Sigmoid colon (tissue), 7 donors: Measurements from ENCODE around the gene NME8. TPM values are rescaled to one million over a fixed set of nuclear protein-coding genes. Genes with fewer than 3 reads are reported as not detected.

Experiments used
- DNase-seq: peaks from one replicate; pipeline ENCODE4 v3.0.0-alpha.2; 2019
- H3K27ac ChIP-seq, 4 donors: fragments of 200-600 bp; sonication (generic); one replicate each; pipeline ENCODE4 v1.5.1; 2016 to 2019; ENCODE audit warnings: mild to moderate bottlenecking in 1 of 4
- H3K27me3 ChIP-seq, 3 donors: fragments of 200-600 bp; sonication (generic); one replicate each; pipeline ENCODE4 v1.5.1; 2019; ENCODE audit warnings: mild to moderate bottlenecking in 1 of 3
- H3K36me3 ChIP-seq, 4 donors: fragments of 200-600 bp; sonication (generic); one replicate each; pipeline ENCODE4 v1.5.1; 2016 to 2019
- H3K4me1 ChIP-seq, 4 donors: fragments of 200-600 bp; sonication (generic); one replicate each; pipeline ENCODE4 v1.5.1; 2017 to 2019
- H3K4me3 ChIP-seq, 4 donors: fragments of 200-600 bp; sonication (generic); one replicate each; pipeline ENCODE4 v1.5.1; 2017 to 2019; ENCODE audit warnings: mild to moderate bottlenecking in 2 of 4, moderate library complexity in 1 of 4
- H3K9me3 ChIP-seq, 4 donors: fragments of 200-600 bp in 3 of 4; sonication (generic) in 3 of 4; one replicate each; pipeline versions ENCODE4 v1.5.1 to v1.6.1; 2013 to 2019
- EP300 ChIP-seq, 4 donors: sonication (generic); formaldehyde crosslinking; IDR thresholded peaks; one replicate each; pipeline ENCODE4 v1.6.1; 2017; ENCODE audit warnings: antibody characterized with exemption in 4 of 4
- POLR2A ChIP-seq, 2 donors: fragments of 450-650 bp; IDR thresholded peaks; one replicate each; pipeline ENCODE4 v1.6.1; 2016; ENCODE audit warnings: antibody characterized with exemption in 2 of 2, mild to moderate bottlenecking in 2 of 2, moderate library complexity in 2 of 2
- POLR2AphosphoS5 ChIP-seq, 4 donors: sonication (generic); formaldehyde crosslinking; IDR thresholded peaks; one replicate each; pipeline ENCODE4 v1.6.1; 2017; ENCODE audit warnings: antibody characterized with exemption in 4 of 4
- WGBS, 2 donors: extraction: QIAGEN DNeasy Blood & Tissue Kit; methylation state at CpG; one replicate each; pipeline ENCODE4 v1.1.7; 2013; 5-methylcytosine and 5-hydroxymethylcytosine counted together
- intact Hi-C: fragments of 100-400 bp; cut with DNase I; formaldehyde crosslinking; loops from one replicate; pipeline ENCODE4 v1.15.1; 2023
- polyA plus RNA-seq, 3 donors: library from polyadenylated mRNA; stranded (reverse); fragments of 200-250 nt; gene quantifications; one replicate each; pipeline ENCODE4 v1.2.3, GENCODE V29; 2013
- total RNA-seq, 4 donors: library from RNA; depleted of rRNA; stranded (reverse); fragments of >200 nt; gene quantifications; one replicate each; pipeline ENCODE4 v1.1.0, GENCODE V29; 2016
- TF ChIP-seq, protein P1 (sequence below), 4 experiments: fragments of 450-650 bp in 3 of 4; fragments of 200-600 bp in 1 of 4; IDR thresholded peaks; one replicate each; pipeline ENCODE4 v1.5.1; 2016 to 2019; ENCODE audit warnings: antibody characterized with exemption in 4 of 4, mild to moderate bottlenecking in 3 of 4, moderate library complexity in 2 of 4
- donor health status: healthy with polysubstance abuse.
- donor health status: Bipolar disorder and iron deficiency.
- donor health status: healthy.

The NME8 gene
- total and polyA plus RNA-seq, 7 donors, result 0.36 TPM; not detected in 6

DNA sequence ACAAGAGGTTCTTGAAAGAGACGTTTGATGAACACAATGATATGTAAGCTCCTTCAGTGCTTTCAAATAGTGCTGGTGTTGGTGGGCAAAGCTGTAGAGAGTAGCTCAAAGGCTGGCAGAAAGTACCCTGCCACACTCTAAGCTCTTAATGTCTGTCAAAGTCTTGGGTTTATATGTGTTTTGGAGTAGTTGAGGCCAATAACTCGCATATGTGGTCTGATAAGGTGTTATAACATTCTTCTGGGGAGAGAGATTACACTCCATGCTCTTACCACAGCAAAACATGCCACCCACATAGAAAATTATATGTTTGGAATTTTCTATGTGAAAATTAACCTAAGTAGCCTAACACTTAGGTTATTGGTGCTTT is 30.8 kb upstream of the NME8 start:
- Histone ChIP-seq H3K4me3 (no peak overlapping the region), H3K27me3 (no peaks in the 10 kb centered on the region), H3K36me3 (no peaks in the 10 kb centered on the region), H3K9me3 (peaks cover 0 to 5% (median 0%) of the 10 kb centered on the region in 4 donors), H3K27ac (no peak overlapping the region), H3K4me1 (no peaks in the 10 kb centered on the region)
- WGBS, 2 donors, result 52 to 84% methylated on average over 2 of the region's 2 CpGs
- no peak for TF ChIP-seq EP300 (IDR thresholded peaks at IDR 0.05)
- no peak for TF ChIP-seq POLR2AphosphoS5 (IDR thresholded peaks at IDR 0.05)
- TF ChIP-seq POLR2A (IDR thresholded peaks at IDR 0.05), result no peak
- TF ChIP-seq, protein P1, sequence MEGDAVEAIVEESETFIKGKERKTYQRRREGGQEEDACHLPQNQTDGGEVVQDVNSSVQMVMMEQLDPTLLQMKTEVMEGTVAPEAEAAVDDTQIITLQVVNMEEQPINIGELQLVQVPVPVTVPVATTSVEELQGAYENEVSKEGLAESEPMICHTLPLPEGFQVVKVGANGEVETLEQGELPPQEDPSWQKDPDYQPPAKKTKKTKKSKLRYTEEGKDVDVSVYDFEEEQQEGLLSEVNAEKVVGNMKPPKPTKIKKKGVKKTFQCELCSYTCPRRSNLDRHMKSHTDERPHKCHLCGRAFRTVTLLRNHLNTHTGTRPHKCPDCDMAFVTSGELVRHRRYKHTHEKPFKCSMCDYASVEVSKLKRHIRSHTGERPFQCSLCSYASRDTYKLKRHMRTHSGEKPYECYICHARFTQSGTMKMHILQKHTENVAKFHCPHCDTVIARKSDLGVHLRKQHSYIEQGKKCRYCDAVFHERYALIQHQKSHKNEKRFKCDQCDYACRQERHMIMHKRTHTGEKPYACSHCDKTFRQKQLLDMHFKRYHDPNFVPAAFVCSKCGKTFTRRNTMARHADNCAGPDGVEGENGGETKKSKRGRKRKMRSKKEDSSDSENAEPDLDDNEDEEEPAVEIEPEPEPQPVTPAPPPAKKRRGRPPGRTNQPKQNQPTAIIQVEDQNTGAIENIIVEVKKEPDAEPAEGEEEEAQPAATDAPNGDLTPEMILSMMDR (IDR thresholded peaks at IDR 0.05), result no peak
- intact Hi-C loops, result no loop called here
- no peak for DNase-seq

DNA sequence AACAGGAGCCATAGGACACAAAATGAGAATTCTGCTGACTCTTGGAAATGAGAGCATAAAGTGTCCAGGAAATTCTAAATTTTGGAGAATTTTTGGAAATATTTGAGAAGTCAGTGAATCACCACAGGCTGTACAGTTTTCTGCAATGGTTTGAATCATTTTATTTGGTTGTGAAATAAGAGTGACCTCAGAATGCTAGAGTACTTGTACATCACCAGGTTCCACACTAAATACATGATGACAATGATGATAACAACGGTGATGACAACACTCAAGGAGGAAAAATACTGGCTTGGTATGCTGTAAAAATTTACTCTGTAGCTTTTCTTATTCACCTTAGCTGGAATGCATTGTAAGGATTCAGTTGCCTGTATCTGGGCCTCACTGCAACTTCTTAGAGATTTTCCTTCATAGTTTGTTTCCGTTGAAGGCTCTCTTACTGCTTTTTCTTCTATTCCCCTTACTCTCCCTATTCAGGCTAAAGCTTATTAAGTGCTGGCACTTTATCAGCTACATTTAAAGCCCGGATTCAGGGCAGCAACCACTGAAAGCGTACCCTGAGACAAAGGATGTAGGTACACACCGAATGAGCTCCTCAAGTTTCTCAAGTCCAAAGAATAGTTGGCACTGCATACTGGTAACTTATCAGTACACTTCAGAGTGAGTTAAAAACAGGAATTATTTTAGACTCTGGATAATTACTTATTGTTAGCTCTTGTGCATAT is 30.2 kb upstream of the NME8 start:
- Histone ChIP-seq H3K27me3 (no peaks in the 10 kb centered on the region), H3K4me1 (no peaks in the 10 kb centered on the region), H3K9me3 (peaks cover 0 to 5% (median 0%) of the 10 kb centered on the region in 4 donors), H3K36me3 (no peaks in the 10 kb centered on the region), H3K4me3 (no peak overlapping the region), H3K27ac (no peak overlapping the region)
- intact Hi-C loops, result no loop called here
- WGBS, 2 donors, result 80 to 81% methylated on average over 5 of the region's 5 CpGs
- DNase-seq, result no peak
- TF ChIP-seq EP300 (IDR thresholded peaks at IDR 0.05), result no peak
- TF ChIP-seq POLR2A (IDR thresholded peaks at IDR 0.05), result no peak
- TF ChIP-seq, protein P1 (IDR thresholded peaks at IDR 0.05), result no peak
- TF ChIP-seq POLR2AphosphoS5 (IDR thresholded peaks at IDR 0.05), result no peak

DNA sequence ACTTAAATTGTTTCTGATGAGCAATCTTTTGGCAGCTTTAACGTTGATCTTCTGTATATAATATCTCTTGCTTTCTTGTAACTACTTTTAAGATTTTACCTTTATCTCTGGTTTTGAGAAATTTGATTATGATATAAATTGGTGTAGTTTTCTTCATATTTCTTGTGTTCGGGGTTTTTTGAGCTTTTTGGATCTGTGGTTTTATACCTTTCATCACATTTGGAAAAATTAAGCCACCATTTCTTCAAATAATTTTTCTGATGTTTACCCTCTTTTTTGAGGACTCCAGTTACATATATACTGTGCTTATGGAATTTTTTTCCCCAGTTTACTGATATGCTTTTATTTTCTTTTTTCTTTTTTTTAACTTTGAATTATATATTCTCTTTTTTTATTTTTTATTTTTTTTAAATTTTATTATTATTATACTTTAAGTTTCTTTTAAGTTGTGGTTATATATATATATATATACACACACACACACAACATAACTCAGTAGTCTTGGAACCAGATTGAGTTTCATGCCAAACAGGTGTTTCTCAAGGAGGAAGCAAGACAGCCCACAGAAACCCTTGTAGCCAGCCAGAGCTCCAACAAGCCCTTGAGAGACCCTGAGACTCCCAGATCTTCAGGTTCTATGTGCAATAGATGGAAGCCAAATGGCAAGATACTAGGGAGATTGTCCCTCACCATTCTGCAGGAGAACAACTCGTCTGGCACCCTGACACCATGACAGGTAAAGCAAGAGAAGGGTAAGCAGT is 27.5 kb upstream of the NME8 start:
- no peaks in the 10 kb centered on the region for H3K27me3 ChIP-seq
- no peak for DNase-seq
- H3K4me3 ChIP-seq, result no peak overlapping the region
- no peaks in the 10 kb centered on the region for H3K36me3 ChIP-seq
- 75 to 84% methylated on average over 3 of the region's 3 CpGs for WGBS, 2 donors
- TF ChIP-seq EP300 (IDR thresholded peaks at IDR 0.05), result no peak
- TF ChIP-seq, protein P1 (IDR thresholded peaks at IDR 0.05), result no peak
- no peak for TF ChIP-seq POLR2A (IDR thresholded peaks at IDR 0.05)
- TF ChIP-seq POLR2AphosphoS5 (IDR thresholded peaks at IDR 0.05), result no peak
- H3K9me3 ChIP-seq, result peaks cover 0 to 5% (median 0%) of the 10 kb centered on the region in 4 donors
- intact Hi-C loops, result no loop called here
- no peaks in the 10 kb centered on the region for H3K4me1 ChIP-seq
- no peak overlapping the region for H3K27ac ChIP-seq

DNA sequence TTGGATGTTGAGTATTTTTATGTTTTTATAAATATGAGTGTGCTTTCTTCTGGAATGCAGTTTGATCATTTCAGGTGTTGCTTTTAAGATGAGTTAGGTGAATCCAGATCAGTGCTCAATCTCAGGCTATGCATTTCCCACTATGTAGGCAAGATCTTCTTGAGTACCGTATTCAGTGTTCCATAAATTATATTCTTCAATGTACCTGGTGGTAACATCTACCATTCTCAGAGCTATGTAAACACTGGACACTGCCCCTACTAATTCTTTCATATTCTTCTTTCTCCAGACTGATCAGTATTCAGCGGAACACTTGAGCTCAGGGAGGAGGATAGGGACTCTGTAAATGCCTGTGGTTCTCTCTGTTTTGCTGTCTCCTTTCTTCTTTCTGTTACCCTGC is 25.5 kb upstream of the NME8 start:
- H3K36me3 ChIP-seq, result no peaks in the 10 kb centered on the region
- H3K4me3 ChIP-seq, result no peak overlapping the region
- no peaks in the 10 kb centered on the region for H3K4me1 ChIP-seq
- WGBS, 2 donors, result 95 to 98% methylated on average over 2 of the region's 2 CpGs
- no peak for DNase-seq
- H3K9me3 ChIP-seq, result peaks cover 0 to 5% (median 0%) of the 10 kb centered on the region in 4 donors
- H3K27me3 ChIP-seq, result no peaks in the 10 kb centered on the region
- no peak for TF ChIP-seq EP300 (IDR thresholded peaks at IDR 0.05)
- TF ChIP-seq, protein P1 (IDR thresholded peaks at IDR 0.05), result no peak
- no peak for TF ChIP-seq POLR2A (IDR thresholded peaks at IDR 0.05)
- TF ChIP-seq POLR2AphosphoS5 (IDR thresholded peaks at IDR 0.05), result no peak
- no peak overlapping the region for H3K27ac ChIP-seq
- intact Hi-C loops, result no loop called here
